SK-N-SH (cell line): ENCODE data around the gene NEGR1. TPM values are rescaled to one million over a fixed set of nuclear protein-coding genes. Genes with fewer than 3 reads are reported as not detected.

ENCODE experiments used
- CTCF ChIA-PET: fragments of 300-600, 350-600 bp; formaldehyde crosslinking; extraction: SDS; loops from one replicate; lab custom pipeline; 2021; lab: Yijun Ruan, JAX
- POLR2A ChIA-PET: fragments of 350-600 bp; sonication (Branson Sonifier 250); formaldehyde crosslinking; extraction: SDS; loops from one replicate; lab custom pipeline; 2020; ENCODE audit warnings: antibody characterized with exemption, inconsistent platforms; lab: Yijun Ruan, JAX
- DNase-seq: peaks from one replicate; pipeline ENCODE4 v3.0.0; 2012
- H2AFZ ChIP-seq: fragments of 200-600 bp; sonication (generic); 2 replicates; pipeline ENCODE4 v1.8.1; 2016; ENCODE audit warnings: antibody characterized with exemption, mild to moderate bottlenecking, low read depth
- H3F3A ChIP-seq: fragments of 200-600 bp; sonication (generic); replicated peaks from 2 replicates; pipeline ENCODE3; 2016; ENCODE audit warnings: antibody characterized with exemption, mild to moderate bottlenecking; ENCODE audit not compliant: insufficient read depth
- H3K27ac ChIP-seq, 2 experiments: fragments of 200-500 bp in 1 of 2; fragments of 200-600 bp in 1 of 2; sonication (Bioruptor generic) in 1 of 2; sonication (generic), shearing (Covaris generic) in 1 of 2; 2 replicates each; pipeline versions ENCODE4 v1.5.1 to v1.6.1; 2014 to 2016; ENCODE audit warnings: low read depth in 2 of 2, inconsistent platforms in 1 of 2, low read length in 1 of 2, mild to moderate bottlenecking in 1 of 2, mixed read lengths in 1 of 2
- H3K27me3 ChIP-seq: fragments of 200-600 bp; sonication (generic), shearing (Covaris generic); 2 replicates; pipeline ENCODE4 v1.6.1; 2016; ENCODE audit warnings: mixed run types; ENCODE audit not compliant: insufficient read depth
- H3K36me3 ChIP-seq, 2 experiments: fragments of 200-500 bp in 1 of 2; fragments of 200-600 bp in 1 of 2; sonication (Bioruptor generic) in 1 of 2; sonication (generic) in 1 of 2; replicated peaks in 1 of 2; 2 replicates each; pipeline versions ENCODE3 to v1.5.1; 2014 to 2016; ENCODE audit warnings: low read length in 1 of 2, mild to moderate bottlenecking in 1 of 2; ENCODE audit not compliant: insufficient read depth in 2 of 2, control insufficient read depth in 1 of 2
- H3K4me1 ChIP-seq, 2 experiments: fragments of 200-500 bp in 1 of 2; fragments of 200-600 bp in 1 of 2; sonication (Bioruptor generic) in 1 of 2; sonication (generic), shearing (Covaris generic) in 1 of 2; 2 replicates each; pipeline versions ENCODE4 v1.5.1 to v1.6.1; 2014 to 2016; ENCODE audit warnings: low read depth in 1 of 2, low read length in 1 of 2, mixed run types in 1 of 2; ENCODE audit not compliant: insufficient read depth in 2 of 2, control insufficient read depth in 1 of 2
- H3K4me2 ChIP-seq: fragments of 200-600 bp; sonication (generic), shearing (Covaris generic); 2 replicates; pipeline ENCODE4 v1.6.1; 2017; ENCODE audit warnings: mixed run types
- H3K4me3 ChIP-seq, 2 experiments: fragments of 200-500 bp in 1 of 2; fragments of 200-600 bp in 1 of 2; sonication (Bioruptor generic) in 1 of 2; sonication (generic), shearing (Covaris generic) in 1 of 2; 2 replicates each; pipeline versions ENCODE4 v1.5.1 to v1.8.1; 2014 to 2016; ENCODE audit warnings: low read depth in 2 of 2, inconsistent platforms in 1 of 2, low read length in 1 of 2, mild to moderate bottlenecking in 1 of 2, mixed read lengths in 1 of 2, moderate library complexity in 1 of 2
- H3K79me2 ChIP-seq: fragments of 200-600 bp; sonication (generic); 2 replicates; pipeline ENCODE4 v1.8.1; 2017; ENCODE audit warnings: mild to moderate bottlenecking; ENCODE audit not compliant: insufficient read depth
- H3K9ac ChIP-seq: fragments of 200-600 bp; sonication (generic); 2 replicates; pipeline ENCODE4 v1.6.1; 2017; ENCODE audit warnings: mixed run types
- H3K9me2 ChIP-seq: fragments of 200-600 bp; sonication (generic); 2 replicates; pipeline ENCODE4 v1.6.1; 2017; ENCODE audit warnings: mixed run types
- H3K9me3 ChIP-seq: fragments of 200-600 bp; sonication (generic); 2 replicates; pipeline ENCODE4 v1.6.1; 2017; ENCODE audit warnings: mixed run types, mild to moderate bottlenecking, moderate library complexity
- H4K20me1 ChIP-seq: fragments of 200-600 bp; sonication (generic); 2 replicates; pipeline ENCODE4 v1.6.1; 2017; ENCODE audit warnings: mild to moderate bottlenecking, mixed run types; ENCODE audit not compliant: insufficient read depth
- CHD2 ChIP-seq: fragments of 150-350 bp; IDR thresholded peaks from 2 replicates; pipeline ENCODE4 v1.6.1; 2018; ENCODE audit warnings: low read length; ENCODE audit not compliant: partially characterized antibody
- CTCF ChIP-seq: fragments of 200-600 bp; sonication (generic); IDR thresholded peaks from 2 replicates; pipeline ENCODE4 v1.6.1; 2017; ENCODE audit warnings: antibody characterized with exemption, mild to moderate bottlenecking, moderate library complexity
- EZH2phosphoT487 ChIP-seq: fragments of 200-600 bp; sonication (generic); IDR thresholded peaks from 2 replicates; pipeline ENCODE4 v1.6.1; 2017; ENCODE audit warnings: low read depth, mixed run types, mild to moderate bottlenecking, antibody characterized with exemption, moderate library complexity, borderline replicate concordance
- FOSL2 ChIP-seq: IDR thresholded peaks from 2 replicates; pipeline ENCODE4 v1.4.0; 2012; ENCODE audit warnings: low read depth, mild to moderate bottlenecking, moderate library complexity, borderline replicate concordance
- FOXJ3 ChIP-seq: sonication (generic); formaldehyde crosslinking; IDR thresholded peaks from 2 replicates; pipeline ENCODE4 v1.5.1; 2020; ENCODE audit warnings: mild to moderate bottlenecking, missing genetic modification reagents
- GABPA ChIP-seq: IDR thresholded peaks from 2 replicates; pipeline ENCODE4 v1.4.0; 2012; ENCODE audit warnings: low read depth, mild to moderate bottlenecking
- GATA2 ChIP-seq: sonication (generic); formaldehyde crosslinking; IDR thresholded peaks from 2 replicates; pipeline ENCODE4 v1.5.0; 2020; ENCODE audit warnings: mild to moderate bottlenecking, missing genetic modification reagents
- IRF3 ChIP-seq: fragments of 150-350 bp; IDR thresholded peaks from 2 replicates; pipeline ENCODE4 v1.6.1; 2016; ENCODE audit warnings: mild to moderate bottlenecking, low read depth, low read length
- MEF2A ChIP-seq: IDR thresholded peaks from 2 replicates; pipeline ENCODE4 v1.4.0; 2012; ENCODE audit warnings: low read depth, borderline replicate concordance
- NRF1 ChIP-seq: IDR thresholded peaks from 2 replicates; pipeline ENCODE4 v1.6.1; 2012; ENCODE audit warnings: low read depth, mild to moderate bottlenecking, low read length
- RAD21 ChIP-seq: IDR thresholded peaks from 2 replicates; pipeline ENCODE4 v1.6.1; 2012; ENCODE audit warnings: mild to moderate bottlenecking, low read length
- REST ChIP-seq: IDR thresholded peaks from 2 replicates; pipeline ENCODE4 v1.6.1; 2012; ENCODE audit warnings: mild to moderate bottlenecking, low read depth, low read length, moderate library complexity
- RFX5 ChIP-seq: IDR thresholded peaks from 2 replicates; pipeline ENCODE4 v1.6.1; 2012; ENCODE audit warnings: mild to moderate bottlenecking, improper control_type of control experiment, low read length
- RXRA ChIP-seq: IDR thresholded peaks from 2 replicates; pipeline ENCODE4 v1.4.0; 2012; ENCODE audit warnings: low read depth, mild to moderate bottlenecking, borderline replicate concordance
- SMC3 ChIP-seq: IDR thresholded peaks from 2 replicates; pipeline ENCODE4 v1.6.1; 2012; ENCODE audit warnings: low read depth, low read length, improper control_type of control experiment
- USF2 ChIP-seq: fragments of 150-350 bp; IDR thresholded peaks from 2 replicates; pipeline ENCODE4 v1.6.1; 2017; ENCODE audit warnings: antibody characterized with exemption, low read length, low read depth, borderline replicate concordance
- WGBS: methylation state at CpG from one replicate; pipeline ENCODE4 v1.1.6; 2017; ENCODE audit warnings: low lambda C conversion rate; 5-methylcytosine and 5-hydroxymethylcytosine counted together
- polyA plus RNA-seq, 3 experiments: library from polyadenylated mRNA; depleted of rRNA; stranded (reverse); fragments of >200 nt; gene quantifications; 2 replicates each; pipeline ENCODE4 v1.2.3, GENCODE V29; 2012

Gene NEGR1
- polyA plus RNA-seq, 1 of the 3 experiments (the other 2 are of a cell fraction) = 0.21 TPM

GRCh38 chr1:71908871-71909390 lies 373.4 kb downstream of the NEGR1 start:
- H3K9me3 ChIP-seq = no peaks in the 10 kb centered on the region
- POLR2A ChIA-PET = no interaction called here
- no peaks in the 10 kb centered on the region for H4K20me1 ChIP-seq
- no peak for DNase-seq
- no peak overlapping the region for H3K4me3 ChIP-seq
- no peaks in the 10 kb centered on the region for H3F3A ChIP-seq
- no peak overlapping the region for H2AFZ ChIP-seq
- 54% methylated on average over 1 of the region's 1 CpG for WGBS
- H3K27ac ChIP-seq = no peak overlapping the region
- TF ChIP-seq EZH2phosphoT487 = no peak
- TF ChIP-seq FOXJ3 (CRISPR knock-in tag) = no peak
- no peak for TF ChIP-seq GATA2 (CRISPR knock-in tag)
- no peak for TF ChIP-seq IRF3
- no peak for TF ChIP-seq RXRA
- no peak for TF ChIP-seq FOSL2
- no peak for TF ChIP-seq CHD2
- no peak for TF ChIP-seq RFX5
- no peak for TF ChIP-seq MEF2A
- H3K9ac ChIP-seq = no peak overlapping the region
- CTCF ChIA-PET = no interaction called here
- H3K27me3 ChIP-seq = no peaks in the 10 kb centered on the region
- no peaks in the 10 kb centered on the region for H3K9me2 ChIP-seq
- no peaks in the 10 kb centered on the region for H3K36me3 ChIP-seq
- H3K4me1 ChIP-seq = no peaks in the 10 kb centered on the region; a peak in 1 of 4 replicates
- H3K4me2 ChIP-seq = no peak overlapping the region
- no peaks in the 10 kb centered on the region for H3K79me2 ChIP-seq

GRCh38 chr1:71908303-71908702 lies 374.0 kb downstream of the NEGR1 start:
- no peak overlapping the region for H2AFZ ChIP-seq

More at GRCh38 chr1:71908303-71908702, 374.0 kb downstream of the NEGR1 start:
- TF ChIP-seq RAD21 (no peak), REST (no peak), USF2 (no peak), IRF3 (no peak), MEF2A (no peak), GABPA (no peak), CTCF (no peak), SMC3 (no peak), NRF1 (no peak)
- Histone ChIP-seq H4K20me1 (no peaks in the 10 kb centered on the region), H3K27ac (no peak overlapping the region), H3K9me3 (no peaks in the 10 kb centered on the region), H3K4me1 (no peaks in the 10 kb centered on the region; a peak in 1 of 4 replicates), H3F3A (no peaks in the 10 kb centered on the region), H3K36me3 (no peaks in the 10 kb centered on the region), H3K9me2 (no peaks in the 10 kb centered on the region), H3K9ac (no peak overlapping the region), H3K4me3 (no peak overlapping the region), H3K4me2 (no peak overlapping the region), H3K27me3 (no peaks in the 10 kb centered on the region), H3K79me2 (no peaks in the 10 kb centered on the region)
- no peak for DNase-seq
- POLR2A ChIA-PET = no interaction called here
- CTCF ChIA-PET = no interaction called here
- 55% methylated on average over 1 of the region's 1 CpG for WGBS
